Spleen (tissue), 11 donors: Measurements from ENCODE around the gene FRRS1. TPM values are rescaled to one million over a fixed set of nuclear protein-coding genes. Genes with fewer than 3 reads are reported as not detected.

Source experiments
- DNase-seq: peaks from one replicate; pipeline ENCODE4 v3.0.0-alpha.2; 2020
- H3K27ac ChIP-seq, 8 donors: fragments of 200-600 bp; sonication (generic) in 7 of 8; 1 replicate in 4 of 8; 2 replicates in 4 of 8; pipeline versions ENCODE4 v1.5.0 to v1.8.0; 2016 to 2021; ENCODE audit warnings: inconsistent platforms in 4 of 8, mild to moderate bottlenecking in 4 of 8, moderate library complexity in 1 of 8
- H3K27me3 ChIP-seq, 7 donors: fragments of 200-600 bp; sonication (generic) in 6 of 7; replicated peaks in 1 of 7; 1 replicate in 4 of 7; 2 replicates in 3 of 7; pipeline versions ENCODE4 v1.5.0 to v1.8.0; 2016 to 2021; ENCODE audit warnings: inconsistent platforms in 3 of 7, mild to moderate bottlenecking in 1 of 7
- H3K36me3 ChIP-seq, 6 donors: fragments of 200-600 bp; sonication (generic) in 5 of 6; 1 replicate in 4 of 6; 2 replicates in 2 of 6; pipeline versions ENCODE4 v1.5.0 to v1.8.0; 2016 to 2021; ENCODE audit warnings: inconsistent platforms in 2 of 6
- H3K4me1 ChIP-seq, 6 donors: fragments of 200-600 bp; sonication (generic) in 5 of 6; 1 replicate in 3 of 6; 2 replicates in 3 of 6; pipeline versions ENCODE4 v1.5.0 to v1.8.0; 2016 to 2021; ENCODE audit warnings: inconsistent platforms in 3 of 6
- H3K4me3 ChIP-seq, 8 donors: fragments of 200-600 bp; sonication (generic) in 7 of 8; 1 replicate in 4 of 8; 2 replicates in 4 of 8; pipeline versions ENCODE4 v1.5.0 to v1.8.0; 2016 to 2021; ENCODE audit warnings: inconsistent platforms in 4 of 8, mild to moderate bottlenecking in 4 of 8, moderate library complexity in 2 of 8
- H3K9me3 ChIP-seq, 8 donors: fragments of 200-600 bp; sonication (generic) in 7 of 8; 1 replicate in 4 of 8; 2 replicates in 4 of 8; pipeline versions ENCODE4 v1.5.0 to v1.8.0; 2016 to 2021; ENCODE audit warnings: inconsistent platforms in 4 of 8
- POLR2A ChIP-seq, 3 donors: fragments of 450-650 bp; IDR thresholded peaks; one replicate each; pipeline ENCODE4 v1.5.1; 2017; ENCODE audit warnings: antibody characterized with exemption in 3 of 3, mild to moderate bottlenecking in 1 of 3
- POLR2AphosphoS5 ChIP-seq, 3 donors: sonication (generic); formaldehyde crosslinking; IDR thresholded peaks; one replicate each; pipeline ENCODE4 v1.5.1; 2017; ENCODE audit warnings: antibody characterized with exemption in 3 of 3
- WGBS, 5 donors: extraction: QIAGEN DNeasy Blood & Tissue Kit in 3 of 5; methylation state at CpG; one replicate each; pipeline versions ENCODE4 v1.1.5 to v1.1.7; 2013 to 2018; 5-methylcytosine and 5-hydroxymethylcytosine counted together
- intact Hi-C: fragments of 100-400 bp; cut with DNase I; formaldehyde crosslinking; loops from one replicate; pipeline ENCODE4 v1.15.0; 2023; ENCODE audit warnings: low total_unique reads
- polyA plus RNA-seq, 3 donors: library from polyadenylated mRNA; stranded (reverse); fragments of 200-250 nt; gene quantifications; one replicate each; pipeline ENCODE4 v1.2.1, GENCODE V29; 2013
- total RNA-seq, 7 donors: library from RNA; depleted of rRNA in 3 of 7; stranded (reverse); fragments of >200 nt in 3 of 7; fragmentation: NEBNext Ultra II Directional in 4 of 7; extraction: Animal tissue kit (Norgen Biotek cat#: 25700) in 4 of 7; gene quantifications; one replicate each; pipeline versions ENCODE4 v1.1.0 to v1.2.1, GENCODE V29; 2016 to 2021
- TF ChIP-seq, protein P1 (sequence below), 11 experiments: fragments of 200-600 bp in 7 of 11; fragments of 450-650 bp in 4 of 11; sonication (generic) in 4 of 11; IDR thresholded peaks in 8 of 11; conservative IDR thresholded peaks in 3 of 11; 1 replicate in 7 of 11; 2 replicates in 4 of 11; pipeline versions ENCODE4 v1.4.0 to v1.8.0; 2016 to 2021; ENCODE audit warnings: antibody characterized with exemption in 11 of 11, inconsistent platforms in 4 of 11, mild to moderate bottlenecking in 1 of 11
- donor health status: healthy with polysubstance abuse.
- donor health status: DM: no; HTN: no; CAD: no; lungs with moderate emphysema.
- donor health status: DM: no; HTN: no; CAD: no.
- donor health status: Bipolar disorder and iron deficiency.
- donor health status: healthy.
- donor health status: DM: no; HTN: no; CAD: no.
- donor health status: DM: yes; HTN: yes; CAD: no.

FRRS1 gene
- total and polyA plus RNA-seq, 10 donors: 0.13 to 7.3 (median 4.4) TPM

DNA sequence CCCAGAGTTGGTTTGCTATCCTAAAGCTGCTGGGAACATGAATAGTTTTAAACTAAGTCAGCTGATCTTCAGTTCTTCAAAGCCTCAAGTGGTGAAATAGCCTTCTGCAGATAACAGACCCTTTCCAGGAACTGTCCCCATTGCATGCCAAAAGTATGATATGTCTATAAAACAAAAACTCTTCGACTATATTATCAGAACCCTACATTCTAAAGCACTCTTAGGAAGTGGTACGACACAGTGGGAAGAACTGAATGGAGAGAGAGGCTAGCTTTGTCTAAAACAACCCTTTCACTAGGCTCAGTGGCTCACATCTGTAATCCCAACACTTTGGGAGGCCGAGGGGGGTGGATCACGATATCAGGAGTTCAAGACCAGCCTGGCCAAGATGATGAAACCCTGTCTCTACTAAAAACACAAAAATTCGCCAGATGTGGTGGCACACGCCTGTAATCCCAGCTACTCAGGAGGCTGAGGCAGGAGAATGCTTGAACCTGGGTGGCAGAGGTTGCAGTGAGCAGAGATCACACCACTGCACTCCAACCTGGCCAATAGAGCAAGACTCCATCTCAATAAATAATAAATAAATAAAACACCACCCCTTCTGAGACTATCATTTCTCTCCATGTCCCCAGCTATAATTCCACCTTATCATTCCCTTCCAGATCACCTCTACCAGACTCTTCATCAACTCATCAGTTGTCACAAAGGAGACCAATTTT, 2.2 kb upstream of the FRRS1 start:
- no peak overlapping the region for H3K27ac ChIP-seq
- TF ChIP-seq, protein P1, sequence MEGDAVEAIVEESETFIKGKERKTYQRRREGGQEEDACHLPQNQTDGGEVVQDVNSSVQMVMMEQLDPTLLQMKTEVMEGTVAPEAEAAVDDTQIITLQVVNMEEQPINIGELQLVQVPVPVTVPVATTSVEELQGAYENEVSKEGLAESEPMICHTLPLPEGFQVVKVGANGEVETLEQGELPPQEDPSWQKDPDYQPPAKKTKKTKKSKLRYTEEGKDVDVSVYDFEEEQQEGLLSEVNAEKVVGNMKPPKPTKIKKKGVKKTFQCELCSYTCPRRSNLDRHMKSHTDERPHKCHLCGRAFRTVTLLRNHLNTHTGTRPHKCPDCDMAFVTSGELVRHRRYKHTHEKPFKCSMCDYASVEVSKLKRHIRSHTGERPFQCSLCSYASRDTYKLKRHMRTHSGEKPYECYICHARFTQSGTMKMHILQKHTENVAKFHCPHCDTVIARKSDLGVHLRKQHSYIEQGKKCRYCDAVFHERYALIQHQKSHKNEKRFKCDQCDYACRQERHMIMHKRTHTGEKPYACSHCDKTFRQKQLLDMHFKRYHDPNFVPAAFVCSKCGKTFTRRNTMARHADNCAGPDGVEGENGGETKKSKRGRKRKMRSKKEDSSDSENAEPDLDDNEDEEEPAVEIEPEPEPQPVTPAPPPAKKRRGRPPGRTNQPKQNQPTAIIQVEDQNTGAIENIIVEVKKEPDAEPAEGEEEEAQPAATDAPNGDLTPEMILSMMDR (IDR thresholded peaks at IDR 0.05 in 8 of 11, conservative IDR thresholded peaks at IDR 0.05 in 3 of 11): no peak
- TF ChIP-seq POLR2AphosphoS5 (IDR thresholded peaks at IDR 0.05) (no peak), POLR2A (IDR thresholded peaks at IDR 0.05) (no peak)
- peaks cover 4 to 25% (median 13%) of the 10 kb centered on the region in 6 donors for H3K4me1 ChIP-seq
- no peak for DNase-seq
- no peaks in the 10 kb centered on the region for H3K27me3 ChIP-seq
- no peak overlapping the region for H3K4me3 ChIP-seq
- intact Hi-C loops: no loop called here
- H3K9me3 ChIP-seq: no peaks in the 10 kb centered on the region
- 70 to 78% (median 72%) methylated on average over 6 of the region's 6 CpGs for WGBS, 5 donors
- H3K36me3 ChIP-seq: no peaks in the 10 kb centered on the region

DNA sequence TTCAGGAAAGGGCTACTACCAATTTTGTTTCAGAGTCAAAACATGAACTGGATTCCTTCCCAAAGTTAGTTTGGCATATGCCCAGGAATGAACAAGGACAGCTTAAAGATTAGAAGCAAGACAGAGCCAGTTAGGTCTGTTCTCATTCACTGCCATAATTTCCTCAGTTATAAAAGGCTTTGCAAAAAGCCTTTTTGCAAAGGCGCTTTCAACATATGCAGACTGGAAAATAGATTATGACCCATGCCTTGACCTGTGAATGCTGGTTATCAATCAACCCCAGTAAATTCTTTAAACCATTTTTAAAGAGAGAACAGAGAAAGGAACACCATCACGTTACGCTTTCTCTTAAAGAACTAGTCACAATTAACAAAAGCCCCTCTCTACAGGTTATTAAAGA, 1.7 kb upstream of the FRRS1 start:
- WGBS, 5 donors: 72 to 87% (median 85%) methylated on average over 3 of the region's 3 CpGs
- H3K36me3 ChIP-seq: no peaks in the 10 kb centered on the region
- no peak overlapping the region for H3K4me3 ChIP-seq
- H3K9me3 ChIP-seq: no peaks in the 10 kb centered on the region
- no peak overlapping the region for H3K27ac ChIP-seq
- no peak for DNase-seq
- TF ChIP-seq, protein P1 (IDR thresholded peaks at IDR 0.05 in 8 of 11, conservative IDR thresholded peaks at IDR 0.05 in 3 of 11): no peak
- TF ChIP-seq POLR2A (IDR thresholded peaks at IDR 0.05): no peak
- TF ChIP-seq POLR2AphosphoS5 (IDR thresholded peaks at IDR 0.05): no peak
- H3K27me3 ChIP-seq: no peaks in the 10 kb centered on the region
- peaks cover 4 to 25% (median 13%) of the 10 kb centered on the region in 6 donors for H3K4me1 ChIP-seq
- intact Hi-C loops: no loop called here

DNA sequence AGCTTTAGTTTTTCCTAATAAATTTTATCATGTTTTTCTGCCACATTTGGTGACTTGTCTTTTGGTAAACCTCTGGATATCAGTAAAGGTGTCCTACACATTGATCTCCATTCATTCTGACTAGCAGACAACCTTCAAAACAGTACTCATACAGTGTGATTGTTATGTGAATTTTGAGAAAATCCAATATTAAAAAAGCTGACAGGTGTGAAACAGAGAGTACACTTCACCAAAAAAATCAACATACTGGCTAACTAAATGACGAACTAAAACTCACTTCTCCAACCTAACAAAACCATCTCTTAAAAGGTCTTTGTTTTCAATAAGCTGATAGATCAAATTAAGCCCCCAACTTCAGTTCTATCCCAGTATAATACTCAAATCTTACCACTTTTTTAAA, 1.5 kb downstream of the FRRS1 start:
- TF ChIP-seq POLR2A (IDR thresholded peaks at IDR 0.05) (no peak), POLR2AphosphoS5 (IDR thresholded peaks at IDR 0.05) (no peak)
- TF ChIP-seq, protein P1 (IDR thresholded peaks at IDR 0.05 in 8 of 11, conservative IDR thresholded peaks at IDR 0.05 in 3 of 11): no peak
- no peaks in the 10 kb centered on the region for H3K36me3 ChIP-seq
- H3K4me1 ChIP-seq: peaks cover 4 to 25% (median 13%) of the 10 kb centered on the region in 6 donors
- no peaks in the 10 kb centered on the region for H3K27me3 ChIP-seq
- intact Hi-C loops: no loop called here
- WGBS, 5 donors: 94 to 98% (median 95%) methylated on average over 1 of the region's 1 CpG
- DNase-seq: no peak
- no peaks in the 10 kb centered on the region for H3K9me3 ChIP-seq
- H3K4me3 ChIP-seq: no peak overlapping the region
- H3K27ac ChIP-seq: no peak overlapping the region

DNA sequence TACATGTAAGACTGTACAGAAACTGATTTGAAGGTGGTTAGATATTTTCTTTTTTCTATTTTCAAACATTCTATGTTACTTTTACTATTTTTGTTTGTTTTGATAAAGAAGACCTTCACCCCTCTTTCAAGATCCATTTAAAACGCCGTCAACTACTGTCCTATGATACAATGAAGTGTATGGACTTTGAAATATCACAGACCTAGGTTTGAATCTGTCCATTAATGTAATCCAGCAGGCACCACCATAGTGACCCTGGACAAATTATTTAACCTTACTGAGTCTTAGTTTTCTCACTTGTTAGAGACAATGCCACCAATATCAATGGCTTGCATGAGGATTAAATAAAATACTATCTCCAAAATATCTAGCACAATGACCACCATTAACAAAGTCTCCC, 2.0 kb downstream of the FRRS1 start:
- peaks cover 0 to under 1% (median 0%) of the 10 kb centered on the region in 8 donors for H3K9me3 ChIP-seq
- H3K4me3 ChIP-seq: no peak overlapping the region
- H3K4me1 ChIP-seq: peaks cover 4 to 26% (median 13%) of the 10 kb centered on the region in 6 donors
- no peaks in the 10 kb centered on the region for H3K36me3 ChIP-seq
- H3K27me3 ChIP-seq: no peaks in the 10 kb centered on the region
- H3K27ac ChIP-seq: no peak overlapping the region
- DNase-seq: no peak
- no peak for TF ChIP-seq POLR2A (IDR thresholded peaks at IDR 0.05)
- TF ChIP-seq, protein P1 (IDR thresholded peaks at IDR 0.05 in 8 of 11, conservative IDR thresholded peaks at IDR 0.05 in 3 of 11): no peak
- TF ChIP-seq POLR2AphosphoS5 (IDR thresholded peaks at IDR 0.05): no peak
- intact Hi-C loops: no loop called here
- 86 to 95% (median 90%) methylated on average over 2 of the region's 2 CpGs for WGBS, 5 donors
